ENCODE results near the gene FOCAD.

DNA sequence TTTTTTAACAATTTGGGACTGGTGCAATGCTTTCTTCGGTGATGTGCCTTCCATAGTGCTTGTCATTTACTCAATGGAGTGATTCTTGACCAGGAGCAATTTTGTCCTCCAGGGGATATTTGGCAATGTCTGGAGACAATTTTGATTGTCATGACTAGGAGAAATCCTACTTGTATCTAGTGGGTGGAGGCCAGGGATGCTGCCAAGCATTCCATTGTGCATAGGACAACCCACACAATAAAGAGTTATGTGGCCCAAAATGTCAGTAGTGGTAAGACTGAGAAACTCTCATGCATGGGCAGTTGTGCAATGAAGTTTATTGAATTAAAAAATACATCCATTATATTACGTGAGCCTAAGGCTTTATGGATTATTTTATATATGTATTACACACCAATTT is 70.5 kb downstream of the FOCAD start:
- TF ChIP-seq, protein P1, sequence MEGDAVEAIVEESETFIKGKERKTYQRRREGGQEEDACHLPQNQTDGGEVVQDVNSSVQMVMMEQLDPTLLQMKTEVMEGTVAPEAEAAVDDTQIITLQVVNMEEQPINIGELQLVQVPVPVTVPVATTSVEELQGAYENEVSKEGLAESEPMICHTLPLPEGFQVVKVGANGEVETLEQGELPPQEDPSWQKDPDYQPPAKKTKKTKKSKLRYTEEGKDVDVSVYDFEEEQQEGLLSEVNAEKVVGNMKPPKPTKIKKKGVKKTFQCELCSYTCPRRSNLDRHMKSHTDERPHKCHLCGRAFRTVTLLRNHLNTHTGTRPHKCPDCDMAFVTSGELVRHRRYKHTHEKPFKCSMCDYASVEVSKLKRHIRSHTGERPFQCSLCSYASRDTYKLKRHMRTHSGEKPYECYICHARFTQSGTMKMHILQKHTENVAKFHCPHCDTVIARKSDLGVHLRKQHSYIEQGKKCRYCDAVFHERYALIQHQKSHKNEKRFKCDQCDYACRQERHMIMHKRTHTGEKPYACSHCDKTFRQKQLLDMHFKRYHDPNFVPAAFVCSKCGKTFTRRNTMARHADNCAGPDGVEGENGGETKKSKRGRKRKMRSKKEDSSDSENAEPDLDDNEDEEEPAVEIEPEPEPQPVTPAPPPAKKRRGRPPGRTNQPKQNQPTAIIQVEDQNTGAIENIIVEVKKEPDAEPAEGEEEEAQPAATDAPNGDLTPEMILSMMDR (IDR thresholded peaks at IDR 0.05), result no peak
- TF ChIP-seq POLR2A (IDR thresholded peaks at IDR 0.05), result no peak
- no peak for TF ChIP-seq POLR2AphosphoS5 (IDR thresholded peaks at IDR 0.05)

Data from prostate gland (tissue), 2 donors.